Measurements from ENCODE around the gene PML. TPM values are rescaled to one million over a fixed set of nuclear protein-coding genes. Genes with fewer than 3 reads are reported as not detected.

PML gene
- total RNA-seq, 1 donor, result 31.9 TPM

DNA sequence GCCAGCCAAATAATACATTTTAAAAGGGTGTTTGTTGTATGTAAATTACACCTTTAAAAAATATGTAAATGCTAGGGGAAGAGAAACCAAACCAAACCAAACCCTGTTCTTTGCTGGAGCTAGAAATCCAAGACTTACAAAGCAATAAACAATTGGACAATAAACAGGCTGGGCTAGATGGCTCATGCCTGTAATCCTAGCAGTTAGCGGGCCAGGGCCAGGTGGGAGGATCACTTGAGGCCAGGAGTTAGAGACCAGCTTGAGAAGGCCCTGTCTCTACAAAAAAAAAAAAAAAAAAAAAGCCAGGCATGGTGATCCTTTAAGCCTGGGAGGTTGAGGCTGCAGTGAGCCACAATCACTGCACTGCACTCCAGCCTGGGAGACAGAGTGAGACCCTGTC is 14.9 kb upstream of the PML start:
- H3K4me3 ChIP-seq (ENCODE audit: low read depth, low read length), result no peak overlapping the region
- TF ChIP-seq, protein P1, sequence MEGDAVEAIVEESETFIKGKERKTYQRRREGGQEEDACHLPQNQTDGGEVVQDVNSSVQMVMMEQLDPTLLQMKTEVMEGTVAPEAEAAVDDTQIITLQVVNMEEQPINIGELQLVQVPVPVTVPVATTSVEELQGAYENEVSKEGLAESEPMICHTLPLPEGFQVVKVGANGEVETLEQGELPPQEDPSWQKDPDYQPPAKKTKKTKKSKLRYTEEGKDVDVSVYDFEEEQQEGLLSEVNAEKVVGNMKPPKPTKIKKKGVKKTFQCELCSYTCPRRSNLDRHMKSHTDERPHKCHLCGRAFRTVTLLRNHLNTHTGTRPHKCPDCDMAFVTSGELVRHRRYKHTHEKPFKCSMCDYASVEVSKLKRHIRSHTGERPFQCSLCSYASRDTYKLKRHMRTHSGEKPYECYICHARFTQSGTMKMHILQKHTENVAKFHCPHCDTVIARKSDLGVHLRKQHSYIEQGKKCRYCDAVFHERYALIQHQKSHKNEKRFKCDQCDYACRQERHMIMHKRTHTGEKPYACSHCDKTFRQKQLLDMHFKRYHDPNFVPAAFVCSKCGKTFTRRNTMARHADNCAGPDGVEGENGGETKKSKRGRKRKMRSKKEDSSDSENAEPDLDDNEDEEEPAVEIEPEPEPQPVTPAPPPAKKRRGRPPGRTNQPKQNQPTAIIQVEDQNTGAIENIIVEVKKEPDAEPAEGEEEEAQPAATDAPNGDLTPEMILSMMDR (IDR thresholded peaks at IDR 0.05; ENCODE audit: insufficient read depth, low read length), result no peak
- no peak for DNase-seq (ENCODE audit: low read depth)

DNA sequence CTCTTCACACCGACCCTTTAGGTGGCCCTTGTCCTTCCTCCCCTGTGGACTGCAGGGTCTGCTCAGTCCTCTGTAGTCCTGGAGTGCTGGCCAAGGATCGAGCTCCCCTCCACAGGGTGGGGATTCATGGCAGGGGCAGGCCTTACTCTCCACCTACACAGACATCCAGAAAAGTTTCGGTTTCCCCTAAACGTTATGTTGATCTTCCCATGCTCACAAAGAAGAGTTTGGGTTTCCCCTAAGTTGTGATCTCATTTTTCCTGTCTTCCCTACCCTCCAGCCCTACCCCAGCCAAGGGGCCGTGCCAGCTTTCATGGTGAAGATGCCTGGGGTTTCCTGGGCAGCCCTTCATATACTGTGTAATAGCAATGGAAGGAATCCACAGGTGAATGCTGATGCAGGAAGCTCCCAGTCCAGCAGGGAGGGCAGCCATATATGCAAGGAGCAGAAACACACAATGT is 12.7 kb upstream of the PML start:
- peak; percentile 55 for DNase-seq (ENCODE audit: low read depth)
- TF ChIP-seq, protein P1 (IDR thresholded peaks at IDR 0.05; ENCODE audit: insufficient read depth, low read length), result no peak
- no peak overlapping the region for H3K4me3 ChIP-seq (ENCODE audit: low read depth, low read length)

- DNase-seq (ENCODE audit: low read depth), result peak; percentile 93
- TF ChIP-seq, protein P1 (IDR thresholded peaks at IDR 0.05; ENCODE audit: insufficient read depth, low read length), result peak; percentile 1
- H3K4me3 ChIP-seq (ENCODE audit: low read depth, low read length), result peak overlapping the region; percentile 3
Observed at GRCh38 chr15:73982222-73982962, 12.1 kb upstream of the PML start.

- no peak overlapping the region for H3K4me3 ChIP-seq (ENCODE audit: low read depth, low read length)
Observed at GRCh38 chr15:73983211-73983727, 11.2 kb upstream of the PML start.

DNA sequence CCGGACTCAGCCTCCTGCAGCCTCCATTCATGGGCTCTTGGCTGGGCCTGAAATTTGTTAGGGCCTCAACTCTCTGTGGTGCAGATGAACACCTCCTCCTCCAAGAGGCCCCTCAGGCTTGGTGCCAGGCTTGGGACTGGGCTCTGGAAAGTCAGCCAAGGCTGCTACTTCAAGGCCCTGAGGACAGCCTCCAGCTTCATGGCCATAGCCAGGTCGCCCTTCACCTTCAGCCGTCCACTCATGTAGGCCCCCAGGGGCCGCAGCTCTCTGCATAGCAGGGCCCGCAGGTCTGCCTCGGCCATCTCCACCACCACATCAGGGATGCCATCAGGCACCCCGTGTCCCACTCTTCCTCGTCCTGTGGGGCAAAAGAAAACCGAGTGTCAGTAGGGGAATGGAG is 10.7 kb upstream of the PML start:
- H3K4me3 ChIP-seq (ENCODE audit: low read depth, low read length), result no peak overlapping the region
- TF ChIP-seq, protein P1 (IDR thresholded peaks at IDR 0.05; ENCODE audit: insufficient read depth, low read length), result no peak

More at GRCh38 chr15:73983211-73983727, 11.2 kb upstream of the PML start:
- peak; percentile 73 for DNase-seq (ENCODE audit: low read depth)
- TF ChIP-seq, protein P1 (IDR thresholded peaks at IDR 0.05; ENCODE audit: insufficient read depth, low read length), result no peak

DNA sequence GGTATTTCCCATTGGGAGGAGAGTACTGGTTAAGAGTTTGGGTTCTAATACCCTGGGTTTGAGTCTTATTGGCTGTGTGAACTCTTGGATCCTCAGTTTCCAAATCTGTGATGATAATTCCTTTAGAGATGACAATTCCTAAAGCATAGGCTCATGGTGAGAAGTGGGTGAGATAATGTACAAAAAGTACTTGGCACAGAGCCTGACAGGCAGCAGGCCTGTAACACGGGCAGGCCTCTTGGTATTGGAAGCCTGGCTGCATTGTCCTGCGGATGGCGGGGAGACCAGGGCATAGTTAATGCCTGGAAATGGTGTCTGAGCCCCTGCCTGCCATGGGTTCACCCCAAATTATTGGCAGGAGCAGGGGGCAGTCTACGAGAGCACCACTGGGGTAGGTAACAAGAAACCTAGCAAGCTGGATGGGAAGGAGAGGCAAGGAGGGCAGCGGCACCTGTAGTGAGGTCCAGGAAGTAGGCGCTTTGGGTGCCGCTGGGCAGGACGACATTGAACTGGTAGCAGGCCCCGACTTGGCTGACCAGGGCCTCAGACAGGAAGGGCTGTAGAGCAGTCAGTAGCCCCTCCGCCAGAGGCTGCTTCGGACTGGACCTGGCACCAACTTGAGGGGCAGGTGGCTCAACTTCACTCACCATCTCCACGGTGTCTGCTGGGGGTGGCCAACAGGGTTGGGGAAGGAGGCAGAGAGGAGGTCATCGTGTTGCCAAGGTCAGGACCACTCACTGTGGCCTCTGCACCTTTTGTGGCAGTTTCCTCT is 10.1 kb upstream of the PML start:
- DNase-seq (ENCODE audit: low read depth), result no peak
- TF ChIP-seq, protein P1 (IDR thresholded peaks at IDR 0.05; ENCODE audit: insufficient read depth, low read length), result no peak
- H3K4me3 ChIP-seq (ENCODE audit: low read depth, low read length), result no peak overlapping the region

More for the DNA sequence above, 10.7 kb upstream of the PML start:
- DNase-seq (ENCODE audit: low read depth), result no peak
